Stomach (tissue), 4 donors: ENCODE data around the gene PRKCG.

Source experiments
- CTCF ChIP-seq, 7 experiments: fragments of 450-650 bp in 4 of 7; fragments of 200-600 bp in 3 of 7; sonication (generic) in 3 of 7; IDR thresholded peaks; one replicate each; pipeline ENCODE4 v1.5.1; 2016 to 2019; ENCODE audit warnings: antibody characterized with exemption in 7 of 7, control low read depth in 2 of 7, mild to moderate bottlenecking in 1 of 7
- EP300 ChIP-seq: sonication (generic); formaldehyde crosslinking; IDR thresholded peaks from one replicate; pipeline ENCODE4 v1.6.1; 2017; ENCODE audit warnings: antibody characterized with exemption
- POLR2A ChIP-seq, 4 donors: fragments of 450-650 bp; IDR thresholded peaks; one replicate each; pipeline ENCODE4 v1.6.1; 2016; ENCODE audit warnings: antibody characterized with exemption in 4 of 4, control low read depth in 2 of 4, mild to moderate bottlenecking in 1 of 4, moderate library complexity in 1 of 4

GRCh38 chr19:53844849-53845246 is 37.1 kb upstream of the PRKCG start:
- no peak for TF ChIP-seq CTCF (IDR thresholded peaks at IDR 0.05)
- no peak for TF ChIP-seq POLR2A (IDR thresholded peaks at IDR 0.05)
- TF ChIP-seq EP300 = no peak
